Transverse colon (tissue), 4 donors: ENCODE data around the gene CCDC160.

Experiments used
- EP300 ChIP-seq: sonication (generic); formaldehyde crosslinking; IDR thresholded peaks from one replicate; pipeline ENCODE4 v1.6.1; 2017; ENCODE audit warnings: antibody characterized with exemption, low read depth
- POLR2A ChIP-seq: fragments of 450-650 bp; IDR thresholded peaks from one replicate; pipeline ENCODE4 v1.6.1; 2016; ENCODE audit warnings: antibody characterized with exemption, mild to moderate bottlenecking, moderate library complexity
- POLR2AphosphoS5 ChIP-seq, 3 donors: sonication (generic); formaldehyde crosslinking; IDR thresholded peaks; one replicate each; pipeline ENCODE4 v1.6.1; 2016; ENCODE audit warnings: antibody characterized with exemption in 3 of 3
- TF ChIP-seq, protein P1 (sequence below), 5 experiments: fragments of 200-600 bp in 3 of 5; fragments of 450-650 bp in 2 of 5; sonication (generic) in 3 of 5; IDR thresholded peaks; 1 replicate in 2 of 5; 2 replicates in 3 of 5; pipeline ENCODE4 v1.5.1; 2016 to 2017; ENCODE audit warnings: antibody characterized with exemption in 5 of 5, inconsistent platforms in 3 of 5, mild to moderate bottlenecking in 2 of 5, moderate library complexity in 1 of 5

DNA sequence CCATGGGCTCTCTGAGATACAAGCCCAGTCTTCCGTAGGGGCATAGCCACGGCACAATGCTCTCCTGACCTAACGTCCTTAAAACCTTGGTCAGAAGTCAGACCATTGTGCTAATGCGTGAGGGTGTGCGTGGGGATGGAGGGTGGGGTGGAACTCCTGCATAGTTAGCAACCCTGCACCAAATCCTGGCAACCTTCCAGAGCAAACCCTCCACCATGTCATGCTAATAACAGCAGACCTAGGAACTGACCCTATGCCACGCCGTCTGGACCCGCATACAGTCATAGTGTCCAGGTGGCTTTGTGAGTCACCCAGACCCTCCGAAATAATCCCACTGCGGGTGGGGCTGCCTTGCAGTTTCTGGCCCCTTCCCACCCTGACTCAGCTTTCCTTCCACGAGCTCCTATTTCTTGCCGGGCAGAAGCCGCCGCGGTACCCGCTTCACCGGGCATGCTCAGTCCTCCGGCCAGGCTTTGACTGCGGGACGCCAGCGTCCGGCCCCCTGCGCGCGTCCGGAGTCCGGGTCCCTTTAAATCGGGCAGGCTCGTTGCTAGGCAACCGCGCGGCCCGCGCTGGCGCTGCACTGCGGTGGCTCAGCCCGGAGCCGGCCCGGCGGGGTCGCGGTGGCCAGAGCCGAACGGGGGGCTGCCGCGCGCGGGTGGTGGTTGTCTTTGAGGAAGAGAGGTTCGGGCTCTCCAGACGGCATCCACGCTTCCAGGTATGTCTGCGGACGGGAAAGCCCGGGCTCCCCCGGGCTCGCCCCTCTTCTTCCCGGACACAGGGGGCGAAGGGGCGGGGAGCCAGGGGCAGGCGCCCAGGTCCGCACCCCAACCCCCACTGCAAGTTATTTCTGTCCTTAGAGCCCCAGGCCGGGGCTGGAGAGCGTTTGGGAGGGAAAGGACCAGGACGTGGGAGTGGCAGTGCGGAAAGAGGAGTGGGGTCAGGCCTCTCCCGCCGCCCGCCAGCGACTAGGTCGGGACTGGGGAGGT, at the start of gene CCDC160:
- TF ChIP-seq, protein P1, sequence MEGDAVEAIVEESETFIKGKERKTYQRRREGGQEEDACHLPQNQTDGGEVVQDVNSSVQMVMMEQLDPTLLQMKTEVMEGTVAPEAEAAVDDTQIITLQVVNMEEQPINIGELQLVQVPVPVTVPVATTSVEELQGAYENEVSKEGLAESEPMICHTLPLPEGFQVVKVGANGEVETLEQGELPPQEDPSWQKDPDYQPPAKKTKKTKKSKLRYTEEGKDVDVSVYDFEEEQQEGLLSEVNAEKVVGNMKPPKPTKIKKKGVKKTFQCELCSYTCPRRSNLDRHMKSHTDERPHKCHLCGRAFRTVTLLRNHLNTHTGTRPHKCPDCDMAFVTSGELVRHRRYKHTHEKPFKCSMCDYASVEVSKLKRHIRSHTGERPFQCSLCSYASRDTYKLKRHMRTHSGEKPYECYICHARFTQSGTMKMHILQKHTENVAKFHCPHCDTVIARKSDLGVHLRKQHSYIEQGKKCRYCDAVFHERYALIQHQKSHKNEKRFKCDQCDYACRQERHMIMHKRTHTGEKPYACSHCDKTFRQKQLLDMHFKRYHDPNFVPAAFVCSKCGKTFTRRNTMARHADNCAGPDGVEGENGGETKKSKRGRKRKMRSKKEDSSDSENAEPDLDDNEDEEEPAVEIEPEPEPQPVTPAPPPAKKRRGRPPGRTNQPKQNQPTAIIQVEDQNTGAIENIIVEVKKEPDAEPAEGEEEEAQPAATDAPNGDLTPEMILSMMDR (IDR thresholded peaks at IDR 0.05), result no peak
- TF ChIP-seq POLR2AphosphoS5 (IDR thresholded peaks at IDR 0.05) (no peak), POLR2A (no peak), EP300 (no peak)
